HepG2 (cell line): ENCODE results near the gene ARAP3. TPM values are rescaled to one million over a fixed set of nuclear protein-coding genes. Genes with fewer than 3 reads are reported as not detected.

Experiments
- ATF4 ChIP-seq, 2 experiments: fragments of 450-650 bp in 1 of 2; sonication (generic) in 1 of 2; formaldehyde crosslinking; IDR thresholded peaks; 2 replicates each; pipeline versions ENCODE4 v1.5.0 to v1.8.0; 2020 to 2022; ENCODE audit warnings: mild to moderate bottlenecking in 1 of 2, missing genetic modification reagents in 1 of 2
- DR1 ChIP-seq: sonication (generic); formaldehyde crosslinking; IDR thresholded peaks from 2 replicates; pipeline ENCODE4 v1.8.0; 2021; ENCODE audit warnings: mild to moderate bottlenecking, missing genetic modification reagents, inconsistent platforms
- FOXC1 ChIP-seq: sonication (generic); formaldehyde crosslinking; IDR thresholded peaks from 2 replicates; pipeline ENCODE4 v1.8.0; 2022; ENCODE audit warnings: mild to moderate bottlenecking, missing genetic modification reagents, borderline replicate concordance
- JUN ChIP-seq: sonication (generic); formaldehyde crosslinking; IDR thresholded peaks from 2 replicates; pipeline ENCODE4 v1.4.0; 2020; ENCODE audit warnings: mild to moderate bottlenecking, missing genetic modification reagents
- NFKB2 ChIP-seq: sonication (generic); formaldehyde crosslinking; IDR thresholded peaks from 2 replicates; pipeline ENCODE4 v1.4.0; 2020; ENCODE audit warnings: missing genetic modification reagents, borderline replicate concordance
- POLR2A ChIP-seq, 2 experiments: IDR thresholded peaks; 2 replicates each; pipeline ENCODE4 v1.6.1; 2011; ENCODE audit warnings: low read depth in 2 of 2, low read length in 2 of 2, mild to moderate bottlenecking in 1 of 2, moderate library complexity in 1 of 2; ENCODE audit not compliant: insufficient read depth in 1 of 2
- RNF2 ChIP-seq: fragments of 450-650 bp; conservative IDR thresholded peaks from 2 replicates; pipeline ENCODE4 v1.6.1; 2016; ENCODE audit warnings: low read depth
- TBP ChIP-seq: sonication (generic); formaldehyde crosslinking; IDR thresholded peaks from 2 replicates; pipeline ENCODE4 v1.5.0; 2020; ENCODE audit warnings: missing genetic modification reagents
- TFDP1 ChIP-seq: IDR thresholded peaks from 2 replicates; pipeline ENCODE4 v1.6.1; 2016; ENCODE audit warnings: missing compliant biosample characterization, missing genetic modification reagents, borderline replicate concordance
- WIZ ChIP-seq: sonication (generic); formaldehyde crosslinking; IDR thresholded peaks from 2 replicates; pipeline ENCODE4 v1.5.1; 2020; ENCODE audit warnings: mild to moderate bottlenecking, missing genetic modification reagents
- ZBTB1 ChIP-seq: sonication (generic); formaldehyde crosslinking; IDR thresholded peaks from 2 replicates; pipeline ENCODE4 v1.4.0; 2020; ENCODE audit warnings: missing genetic modification reagents, borderline replicate concordance
- ZBTB38 ChIP-seq: sonication (generic); formaldehyde crosslinking; IDR thresholded peaks from 2 replicates; pipeline ENCODE4 v1.5.1; 2020; ENCODE audit warnings: mild to moderate bottlenecking, missing genetic modification reagents
- ZBTB4 ChIP-seq: sonication (generic); formaldehyde crosslinking; IDR thresholded peaks from 2 replicates; pipeline ENCODE4 v1.4.0; 2020; ENCODE audit warnings: missing genetic modification reagents, mild to moderate bottlenecking, borderline replicate concordance
- ZNF136 ChIP-seq: sonication (generic); formaldehyde crosslinking; IDR thresholded peaks from 2 replicates; pipeline ENCODE4 v1.8.1; 2022; ENCODE audit warnings: low read depth, mild to moderate bottlenecking, moderate library complexity, missing genetic modification reagents
- ZNF337 ChIP-seq: sonication (generic); formaldehyde crosslinking; IDR thresholded peaks from 2 replicates; pipeline ENCODE4 v1.5.1; 2020; ENCODE audit warnings: missing genetic modification reagents, low read depth, mild to moderate bottlenecking, borderline replicate concordance
- ZNF484 ChIP-seq: sonication (generic); formaldehyde crosslinking; IDR thresholded peaks from 2 replicates; pipeline ENCODE4 v1.5.1; 2020; ENCODE audit warnings: mild to moderate bottlenecking, low read depth, missing genetic modification reagents, borderline replicate concordance
- ZNF772 ChIP-seq: sonication (generic); formaldehyde crosslinking; IDR thresholded peaks from 2 replicates; pipeline ENCODE4 v1.5.0; 2020; ENCODE audit warnings: mild to moderate bottlenecking, missing genetic modification reagents
- ZNF784 ChIP-seq: sonication (generic); formaldehyde crosslinking; IDR thresholded peaks from 2 replicates; pipeline ENCODE4 v1.5.1; 2020; ENCODE audit warnings: missing genetic modification reagents, mild to moderate bottlenecking, borderline replicate concordance
- ZNF883 ChIP-seq: sonication (generic); formaldehyde crosslinking; IDR thresholded peaks from 2 replicates; pipeline ENCODE4 v1.5.1; 2020; ENCODE audit warnings: mild to moderate bottlenecking, missing genetic modification reagents; ENCODE audit errors: not compliant biosample characterization
- ZSCAN31 ChIP-seq: sonication (generic); formaldehyde crosslinking; IDR thresholded peaks from 2 replicates; pipeline ENCODE4 v1.5.0; 2020; ENCODE audit warnings: low read depth, mild to moderate bottlenecking, missing genetic modification reagents
- ZUFSP ChIP-seq: sonication (generic); formaldehyde crosslinking; IDR thresholded peaks from 2 replicates; pipeline ENCODE4 v1.9.0; 2021; ENCODE audit warnings: missing genetic modification reagents, mild to moderate bottlenecking, borderline replicate concordance
- polyA plus RNA-seq, 8 experiments: library from polyadenylated mRNA; depleted of rRNA in 3 of 8; stranded (reverse) in 7 of 8; unstranded in 1 of 8; fragments of >200 nt; fragmentation: Illumina TruSeq in 4 of 8; extraction: Trizol in 4 of 8; gene quantifications; 2 replicates each; pipeline versions ENCODE4 v1.2.1 to v1.2.3, GENCODE V29; 2011 to 2016; ENCODE audit warnings: low read depth in 4 of 8, missing spikeins in 1 of 8, mixed read lengths in 1 of 8; ENCODE audit not compliant: insufficient read depth in 1 of 8
- total RNA-seq, 5 experiments: library from RNA; depleted of rRNA; stranded (reverse); fragments of >200 nt; fragmentation: Illumina TruSeq; extraction: Trizol; gene quantifications; 2 replicates each; pipeline ENCODE4 v1.2.3, GENCODE V29; 2016; ENCODE audit warnings: low read depth in 1 of 5

Gene ARAP3
- total and polyA plus RNA-seq, 2 of the 13 experiments (the other 11 are each of a cell fraction or from before 2014, with no cell fraction given): 0.25 TPM; not detected in 1

GRCh38 chr5:141637123-141637766 is 44.8 kb downstream of the ARAP3 start (continued):
- TF ChIP-seq WIZ (CRISPR knock-in tag) (0 out of 2 replicates have a peak, but pooled peaks have one; percentile 4), TFDP1 (CRISPR knock-in tag) (peak; percentile 31; the same call in 1 of the 2 replicates), ZUFSP (CRISPR knock-in tag) (no peak), ZNF772 (CRISPR knock-in tag) (peak; percentile 44; the same call in 1 of the 2 replicates), NFKB2 (no peak), ZBTB38 (CRISPR knock-in tag) (no peak), ATF4 (CRISPR knock-in tag; IDR thresholded peaks at IDR 0.05) (peak in 1 of 2 experiments; percentile 59; a peak in 1 of 4 replicates), POLR2A (IDR thresholded peaks at IDR 0.05; ENCODE audit: insufficient read depth in 1 of 2, low read depth in 2 of 2, low read length in 2 of 2) (no peak), TBP (CRISPR knock-in tag) (peak; percentile 41; the same call in 1 of the 2 replicates), ZNF784 (CRISPR knock-in tag) (0 out of 2 replicates have a peak, but pooled peaks have one; percentile 48), ZNF337 (CRISPR knock-in tag) (no peak), RNF2 (no peak), ZNF883 (no peak), ZBTB1 (CRISPR knock-in tag) (no peak; the same call in 1 of the 2 replicates), ZBTB4 (CRISPR knock-in tag) (peak; percentile 25; the same call in 1 of the 2 replicates), DR1 (CRISPR knock-in tag) (0 out of 2 replicates have a peak, but pooled peaks have one; percentile 5), FOXC1 (CRISPR knock-in tag) (no peak), ZNF484 (CRISPR knock-in tag) (no peak), JUN (CRISPR knock-in tag) (no peak), ZSCAN31 (no peak; the same call in 1 of the 2 replicates), ZNF136 (CRISPR knock-in tag) (no peak)
